GM12875 (cell line): Measurements from ENCODE around the gene RASAL2.

ENCODE experiments used
- H3K4me3 ChIP-seq: one replicate; pipeline ENCODE4 v1.5.1; 2011; ENCODE audit warnings: low read depth, low read length, control low read depth
- TF ChIP-seq, protein P1 (sequence below): IDR thresholded peaks from 2 replicates; pipeline ENCODE4 v1.5.1; 2011; ENCODE audit warnings: low read depth, mild to moderate bottlenecking, control low read depth, inconsistent platforms, low read length, moderate library complexity, borderline replicate concordance; ENCODE audit not compliant: insufficient read depth

The RASAL2 gene

GRCh38 chr1:178484698-178485225, 390.9 kb downstream of the RASAL2 start:
- TF ChIP-seq, protein P1, sequence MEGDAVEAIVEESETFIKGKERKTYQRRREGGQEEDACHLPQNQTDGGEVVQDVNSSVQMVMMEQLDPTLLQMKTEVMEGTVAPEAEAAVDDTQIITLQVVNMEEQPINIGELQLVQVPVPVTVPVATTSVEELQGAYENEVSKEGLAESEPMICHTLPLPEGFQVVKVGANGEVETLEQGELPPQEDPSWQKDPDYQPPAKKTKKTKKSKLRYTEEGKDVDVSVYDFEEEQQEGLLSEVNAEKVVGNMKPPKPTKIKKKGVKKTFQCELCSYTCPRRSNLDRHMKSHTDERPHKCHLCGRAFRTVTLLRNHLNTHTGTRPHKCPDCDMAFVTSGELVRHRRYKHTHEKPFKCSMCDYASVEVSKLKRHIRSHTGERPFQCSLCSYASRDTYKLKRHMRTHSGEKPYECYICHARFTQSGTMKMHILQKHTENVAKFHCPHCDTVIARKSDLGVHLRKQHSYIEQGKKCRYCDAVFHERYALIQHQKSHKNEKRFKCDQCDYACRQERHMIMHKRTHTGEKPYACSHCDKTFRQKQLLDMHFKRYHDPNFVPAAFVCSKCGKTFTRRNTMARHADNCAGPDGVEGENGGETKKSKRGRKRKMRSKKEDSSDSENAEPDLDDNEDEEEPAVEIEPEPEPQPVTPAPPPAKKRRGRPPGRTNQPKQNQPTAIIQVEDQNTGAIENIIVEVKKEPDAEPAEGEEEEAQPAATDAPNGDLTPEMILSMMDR = no peak
- no peak overlapping the region for H3K4me3 ChIP-seq

DNA sequence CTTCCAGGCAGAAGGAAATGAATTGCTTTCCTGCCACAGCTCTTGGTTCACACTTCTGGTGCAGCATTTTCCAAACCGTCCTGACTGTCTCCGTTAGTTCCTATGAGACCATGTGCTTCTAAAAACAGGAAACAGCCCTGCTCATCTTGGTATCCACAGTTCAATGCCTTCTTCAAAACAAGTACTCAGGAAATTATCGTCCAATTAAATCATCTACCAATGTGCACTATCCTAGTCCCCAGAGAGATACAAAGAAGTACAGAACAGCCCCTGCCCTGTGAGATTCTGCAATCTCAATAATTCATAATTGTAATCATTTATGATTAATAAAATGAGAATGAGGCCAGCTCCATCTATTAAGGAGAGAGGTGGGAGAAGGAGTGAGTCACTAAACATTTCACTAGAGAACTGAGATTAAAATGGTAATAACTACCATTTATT, 391.7 kb downstream of the RASAL2 start:
- H3K4me3 ChIP-seq = no peak overlapping the region
- TF ChIP-seq, protein P1 = no peak

GRCh38 chr1:178486100-178487069, 392.5 kb downstream of the RASAL2 start:
- TF ChIP-seq, protein P1 = no peak
- no peak overlapping the region for H3K4me3 ChIP-seq

GRCh38 chr1:178487070-178487615, 393.2 kb downstream of the RASAL2 start:
- H3K4me3 ChIP-seq = no peak overlapping the region
- TF ChIP-seq, protein P1 = no peak

- TF ChIP-seq, protein P1 = no peak
- no peak overlapping the region for H3K4me3 ChIP-seq
These were observed 394.5 kb downstream of the RASAL2 start for GRCh38 chr1:178488393-178488792.

- TF ChIP-seq, protein P1 = no peak
- H3K4me3 ChIP-seq = no peak overlapping the region
These were observed 395.5 kb downstream of the RASAL2 start for GRCh38 chr1:178489399-178489798.
